Hepatocyte (in vitro differentiated cells): ENCODE results near the gene NAA15. TPM values are rescaled to one million over a fixed set of nuclear protein-coding genes. Genes with fewer than 3 reads are reported as not detected.
"Not testable (repeated sequence)": the region's sequence is repeated elsewhere in the genome, so short reads cannot be mapped to it uniquely, and the experiment has no call there.

Experiments
- DNase-seq: peaks from one replicate; pipeline ENCODE4 v3.0.0-alpha.2; 2016; ENCODE audit warnings: low spot score
- H2AFZ ChIP-seq: fragments of 200-600 bp; sonication (generic); 2 replicates; pipeline ENCODE4 v1.6.0; 2016; ENCODE audit warnings: antibody characterized with exemption, mild to moderate bottlenecking
- H3K27ac ChIP-seq: fragments of 200-600 bp; sonication (generic); 2 replicates; pipeline ENCODE4 v1.5.1; 2016; ENCODE audit warnings: mild to moderate bottlenecking
- H3K27me3 ChIP-seq: fragments of 200-600 bp; sonication (generic); 2 replicates; pipeline ENCODE4 v1.6.1; 2016
- H3K36me3 ChIP-seq: fragments of 200-600 bp; sonication (generic); replicated peaks from 2 replicates; pipeline ENCODE4 v1.5.1; 2016; ENCODE audit warnings: low read depth; ENCODE audit not compliant: insufficient read depth
- H3K4me1 ChIP-seq: fragments of 200-600 bp; sonication (generic); 2 replicates; pipeline ENCODE4 v1.5.1; 2016; ENCODE audit warnings: mild to moderate bottlenecking, moderate library complexity; ENCODE audit not compliant: insufficient read depth
- H3K4me2 ChIP-seq: fragments of 200-600 bp; sonication (generic); 2 replicates; pipeline ENCODE4 v1.6.0; 2016
- H3K4me3 ChIP-seq: fragments of 200-600 bp; sonication (generic); 2 replicates; pipeline ENCODE4 v1.5.1; 2016; ENCODE audit warnings: mild to moderate bottlenecking
- H3K79me2 ChIP-seq: fragments of 200-600 bp; sonication (generic); 2 replicates; pipeline ENCODE4 v1.6.0; 2017; ENCODE audit warnings: mild to moderate bottlenecking
- H3K9me2 ChIP-seq: fragments of 200-600 bp; sonication (generic); replicated peaks from 2 replicates; pipeline ENCODE4 v1.6.0; 2017; ENCODE audit warnings: mild to moderate bottlenecking; ENCODE audit not compliant: insufficient read depth
- H3K9me3 ChIP-seq: fragments of 200-600 bp; sonication (generic); 2 replicates; pipeline ENCODE4 v1.5.1; 2016; ENCODE audit warnings: low read depth, mild to moderate bottlenecking
- H4K20me1 ChIP-seq: fragments of 200-600 bp; sonication (generic); 2 replicates; pipeline ENCODE4 v1.6.0; 2016; ENCODE audit warnings: mild to moderate bottlenecking; ENCODE audit not compliant: insufficient read depth, poor library complexity, severe bottlenecking
- CTCF ChIP-seq: fragments of 200-600 bp; sonication (generic); IDR thresholded peaks from 2 replicates; pipeline ENCODE4 v1.5.1; 2016; ENCODE audit warnings: antibody characterized with exemption, mild to moderate bottlenecking; ENCODE audit not compliant: poor library complexity
- EZH2 ChIP-seq: fragments of 200-600 bp; sonication (generic); IDR thresholded peaks from 2 replicates; pipeline ENCODE4 v1.6.1; 2016; ENCODE audit warnings: antibody characterized with exemption, mild to moderate bottlenecking, borderline replicate concordance
- EZH2phosphoT487 ChIP-seq: fragments of 200-600 bp; sonication (generic); IDR thresholded peaks from one replicate; pipeline ENCODE4 v1.6.1; 2018; ENCODE audit warnings: antibody characterized with exemption, mild to moderate bottlenecking, low read depth, moderate library complexity; ENCODE audit not compliant: unreplicated experiment, severe bottlenecking
- WGBS: methylation state at CpG from one replicate; pipeline ENCODE4 v1.1.6; 2016; ENCODE audit warnings: low lambda C conversion rate; ENCODE audit errors: missing lambda C conversion rate; 5-methylcytosine and 5-hydroxymethylcytosine counted together
- polyA plus RNA-seq: library from polyadenylated mRNA; unstranded; fragments of >200 nt; fragmentation: Nextera tagmentation; extraction: Ambion mirVana; gene quantifications from 2 replicates; pipeline ENCODE4 v1.2.1, GENCODE V29; 2016
- total RNA-seq: library from RNA; depleted of rRNA; stranded (reverse); fragments of >200 nt; gene quantifications from 2 replicates; pipeline ENCODE4 v1.2.3, GENCODE V29; 2014

NAA15 gene
- total and polyA plus RNA-seq, 2 experiments from 2014 or later = 15.3 to 29.6 TPM

- Histone ChIP-seq H3K79me2 (peaks cover 97% of the 10 kb centered on the region), H4K20me1 (peaks cover 15% of the 10 kb centered on the region), H3K4me3 (no peak overlapping the region), H3K9me3 (no peaks in the 10 kb centered on the region), H3K27ac (no peak overlapping the region), H3K4me2 (no peak overlapping the region), H3K4me1 (peaks cover 16% of the 10 kb centered on the region), H3K27me3 (no peaks in the 10 kb centered on the region), H2AFZ (no peak overlapping the region), H3K36me3 (no peaks in the 10 kb centered on the region), H3K9me2 (no peaks in the 10 kb centered on the region)
- no peak for DNase-seq
- WGBS = 91% methylated on average over 5 of the region's 5 CpGs
- no peak for TF ChIP-seq CTCF
- no peak for TF ChIP-seq EZH2
- no peak for TF ChIP-seq EZH2phosphoT487
Measured at GRCh38 chr4:139461022-139461628, 159.8 kb downstream of the NAA15 start.

GRCh38 chr4:139464512-139464911, 163.2 kb downstream of the NAA15 start:
- not testable (repeated sequence) for H3K36me3 ChIP-seq, H3K27me3 ChIP-seq, H3K9me2 ChIP-seq, H3K4me2 ChIP-seq, H4K20me1 ChIP-seq, H3K4me1 ChIP-seq, H3K4me3 ChIP-seq, H2AFZ ChIP-seq, H3K9me3 ChIP-seq, H3K27ac ChIP-seq, DNase-seq
- over 99% methylated on average over 5 of the region's 5 CpGs for WGBS
- peaks cover 96% of the 10 kb centered on the region for H3K79me2 ChIP-seq

- Histone ChIP-seq H3K27me3 (no peaks in the 10 kb centered on the region), H3K4me2 (no peak overlapping the region), H3K36me3 (no peaks in the 10 kb centered on the region), H3K27ac (no peak overlapping the region), H2AFZ (no peak overlapping the region), H4K20me1 (no peaks in the 10 kb centered on the region), H3K9me3 (no peaks in the 10 kb centered on the region), H3K9me2 (no peaks in the 10 kb centered on the region), H3K4me3 (no peak overlapping the region), H3K4me1 (no peaks in the 10 kb centered on the region), H3K79me2 (peaks cover 96% of the 10 kb centered on the region)
- no peak for TF ChIP-seq CTCF
- TF ChIP-seq EZH2phosphoT487 = no peak
- DNase-seq = no peak
- WGBS = 89% methylated on average over 4 of the region's 4 CpGs
Measured at GRCh38 chr4:139465922-139466321, 164.6 kb downstream of the NAA15 start.

GRCh38 chr4:139468756-139469155, 167.5 kb downstream of the NAA15 start:
- H3K4me2 ChIP-seq, H3K27me3 ChIP-seq, H3K27ac ChIP-seq, H2AFZ ChIP-seq, H4K20me1 ChIP-seq, H3K9me2 ChIP-seq, H3K4me1 ChIP-seq, DNase-seq, H3K4me3 ChIP-seq, H3K36me3 ChIP-seq, H3K9me3 ChIP-seq: not testable (repeated sequence)
- H3K79me2 ChIP-seq = peaks cover 83% of the 10 kb centered on the region
